ENCODE data around the gene RPLP2.

DNA sequence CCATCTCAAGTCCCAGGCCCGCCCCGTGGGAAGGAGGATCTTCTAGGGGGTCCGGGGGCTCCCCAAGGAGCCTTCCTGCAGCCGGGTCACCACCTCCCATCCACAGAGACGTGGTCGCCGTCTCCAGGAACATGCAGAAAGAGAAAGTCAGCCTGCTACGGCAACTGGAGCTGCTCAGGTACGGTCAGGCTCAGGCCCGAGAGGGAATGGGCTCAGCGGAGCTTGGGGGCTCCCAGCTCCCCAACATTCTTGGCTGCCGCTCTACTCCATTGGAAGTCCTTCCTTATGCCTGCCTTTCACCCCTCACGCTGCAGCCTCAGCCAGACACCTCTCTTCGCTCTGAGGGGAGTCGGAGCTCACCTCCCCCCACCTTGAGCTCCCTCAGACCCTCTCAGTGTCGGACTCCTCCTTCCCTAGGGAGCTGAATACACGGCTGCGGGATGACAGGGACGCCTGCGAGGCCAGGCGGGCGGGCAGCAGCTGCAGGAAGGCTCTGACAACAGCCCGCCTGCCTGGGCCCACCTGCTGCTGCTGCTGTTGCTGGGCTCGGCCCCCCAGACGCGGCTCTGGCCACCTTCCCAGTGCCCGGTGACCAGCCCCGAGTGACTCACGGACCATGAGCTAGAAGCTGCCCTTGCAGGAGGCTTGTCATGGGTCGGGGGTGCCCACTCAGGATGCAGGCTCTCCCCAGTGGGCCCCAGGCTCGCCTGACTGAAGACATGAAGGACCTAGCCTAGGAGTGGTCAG is 21.5 kb downstream of the RPLP2 start:
- TF ChIP-seq, protein P1, sequence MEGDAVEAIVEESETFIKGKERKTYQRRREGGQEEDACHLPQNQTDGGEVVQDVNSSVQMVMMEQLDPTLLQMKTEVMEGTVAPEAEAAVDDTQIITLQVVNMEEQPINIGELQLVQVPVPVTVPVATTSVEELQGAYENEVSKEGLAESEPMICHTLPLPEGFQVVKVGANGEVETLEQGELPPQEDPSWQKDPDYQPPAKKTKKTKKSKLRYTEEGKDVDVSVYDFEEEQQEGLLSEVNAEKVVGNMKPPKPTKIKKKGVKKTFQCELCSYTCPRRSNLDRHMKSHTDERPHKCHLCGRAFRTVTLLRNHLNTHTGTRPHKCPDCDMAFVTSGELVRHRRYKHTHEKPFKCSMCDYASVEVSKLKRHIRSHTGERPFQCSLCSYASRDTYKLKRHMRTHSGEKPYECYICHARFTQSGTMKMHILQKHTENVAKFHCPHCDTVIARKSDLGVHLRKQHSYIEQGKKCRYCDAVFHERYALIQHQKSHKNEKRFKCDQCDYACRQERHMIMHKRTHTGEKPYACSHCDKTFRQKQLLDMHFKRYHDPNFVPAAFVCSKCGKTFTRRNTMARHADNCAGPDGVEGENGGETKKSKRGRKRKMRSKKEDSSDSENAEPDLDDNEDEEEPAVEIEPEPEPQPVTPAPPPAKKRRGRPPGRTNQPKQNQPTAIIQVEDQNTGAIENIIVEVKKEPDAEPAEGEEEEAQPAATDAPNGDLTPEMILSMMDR (IDR thresholded peaks at IDR 0.05; ENCODE audit: borderline replicate concordance, extremely low read depth, low read length, poor library complexity, severe bottlenecking) = no peak
- TF ChIP-seq EZH2 (IDR thresholded peaks at IDR 0.05; ENCODE audit: borderline replicate concordance, low read depth, low read length, severe bottlenecking) = no peak

Measured in DND-41 (cell line).